B cell (primary cell): Measurements from ENCODE around the gene AWAT1. TPM values are rescaled to one million over a fixed set of nuclear protein-coding genes. Genes with fewer than 3 reads are reported as not detected.

Experiments
- ATAC-seq: fragments of 200-7000 bp; cut with Tn5 transposase; one replicate; pipeline ENCODE4 v1.10.0; 2021; ENCODE audit warnings: low read depth, mild to moderate bottlenecking, moderate number of reproducible peaks, moderate library complexity
- CTCF ChIA-PET: fragments of 350-600 bp; sonication (Branson Sonifier 250); formaldehyde crosslinking; loops from one replicate; lab custom pipeline; 2021; ENCODE audit warnings: antibody characterized with exemption, inconsistent platforms; lab: Charles Lee
- POLR2A ChIA-PET: fragments of 350-600 bp; sonication (Branson Sonifier 250); formaldehyde crosslinking; loops from one replicate; lab custom pipeline; 2021; ENCODE audit warnings: antibody characterized with exemption; lab: Charles Lee
- DNase-seq: peaks from one replicate; pipeline ENCODE4 v3.0.0; 2013
- H2AFZ ChIP-seq: 2 replicates; pipeline ENCODE4 v1.6.1; 2012; ENCODE audit warnings: mild to moderate bottlenecking, low read depth, low read length; ENCODE audit not compliant: insufficient read depth, poor library complexity, severe bottlenecking
- H3K27ac ChIP-seq, 2 donors: 1 replicate in 1 of 2; 2 replicates in 1 of 2; pipeline ENCODE4 v1.5.1; 2012 to 2013; ENCODE audit warnings: low read length in 2 of 2, mild to moderate bottlenecking in 2 of 2, moderate library complexity in 1 of 2
- H3K27me3 ChIP-seq, 4 experiments: fragments of 200-600 bp in 1 of 4; sonication (generic) in 1 of 4; replicated peaks in 1 of 4; 1 replicate in 2 of 4; 2 replicates in 2 of 4; pipeline versions ENCODE4 v1.6.1 to v1.7.0; 2013 to 2016; ENCODE audit warnings: low read length in 3 of 4, mild to moderate bottlenecking in 2 of 4, mixed read lengths in 1 of 4, moderate library complexity in 1 of 4; ENCODE audit not compliant: insufficient read depth in 4 of 4, control insufficient read depth in 3 of 4; ENCODE audit errors: control extremely low read depth in 1 of 4
- H3K36me3 ChIP-seq, 2 experiments: replicated peaks in 1 of 2; 1 replicate in 1 of 2; 2 replicates in 1 of 2; pipeline versions ENCODE4 v1.6.1 to v1.7.1; 2013; ENCODE audit warnings: low read length in 1 of 2; ENCODE audit not compliant: insufficient read depth in 2 of 2, control insufficient read depth in 1 of 2; ENCODE audit errors: control extremely low read depth in 1 of 2, extremely low read depth in 1 of 2
- H3K4me1 ChIP-seq, 2 donors: fragments of 200-600 bp in 1 of 2; sonication (generic) in 1 of 2; 1 replicate in 1 of 2; 2 replicates in 1 of 2; pipeline versions ENCODE4 v1.5.1 to v1.6.1; 2013 to 2017; ENCODE audit warnings: low read length in 2 of 2; ENCODE audit not compliant: control insufficient read depth in 2 of 2, insufficient read depth in 2 of 2
- H3K4me2 ChIP-seq: replicated peaks from 2 replicates; pipeline ENCODE3; 2012; ENCODE audit warnings: mild to moderate bottlenecking, low read depth, low read length; ENCODE audit not compliant: poor library complexity, severe bottlenecking
- H3K4me3 ChIP-seq, 5 experiments: fragments of 200-600 bp in 1 of 5; sonication (generic) in 1 of 5; 1 replicate in 3 of 5; 2 replicates in 2 of 5; pipeline versions ENCODE4 v1.5.1 to v1.7.0; 2011 to 2016; ENCODE audit warnings: low read length in 4 of 5, mild to moderate bottlenecking in 4 of 5, low read depth in 2 of 5, control low read depth in 1 of 5, moderate library complexity in 1 of 5; ENCODE audit not compliant: insufficient read depth in 1 of 5; ENCODE audit errors: control extremely low read depth in 1 of 5, extremely low read depth in 1 of 5
- H3K79me2 ChIP-seq: fragments of 200-600 bp; sonication (generic); one replicate; pipeline ENCODE4 v1.6.0; 2016; ENCODE audit warnings: low read length; ENCODE audit not compliant: control insufficient read depth, insufficient read depth
- H3K9ac ChIP-seq: fragments of 200-600 bp; sonication (generic); 2 replicates; pipeline ENCODE4 v1.6.1; 2017; ENCODE audit warnings: mild to moderate bottlenecking, low read length, moderate library complexity
- H3K9me3 ChIP-seq, 3 donors: one replicate each; pipeline versions ENCODE4 v1.6.1 to v1.7.1; 2013; ENCODE audit warnings: low read length in 2 of 3; ENCODE audit not compliant: control insufficient read depth in 2 of 3, insufficient read depth in 1 of 3; ENCODE audit errors: control extremely low read depth in 1 of 3
- H4K20me1 ChIP-seq: 2 replicates; pipeline ENCODE4 v1.6.0; 2012; ENCODE audit warnings: mild to moderate bottlenecking, low read length; ENCODE audit not compliant: insufficient read depth, control insufficient read depth, poor library complexity, severe bottlenecking
- H3K27ac Mint-ChIP-seq: one replicate; pipeline ENCODE4 v1.8.0; 2021; ENCODE audit warnings: mixed read lengths
- H3K27me3 Mint-ChIP-seq: one replicate; pipeline ENCODE4 v1.8.0; 2021; ENCODE audit warnings: mixed read lengths
- H3K4me1 Mint-ChIP-seq: one replicate; pipeline ENCODE4 v1.8.0; 2021; ENCODE audit warnings: mixed read lengths
- H3K4me3 Mint-ChIP-seq: one replicate; pipeline ENCODE4 v1.8.0; 2021; ENCODE audit warnings: mixed read lengths
- H3K9me3 Mint-ChIP-seq: one replicate; pipeline ENCODE4 v1.8.0; 2022; ENCODE audit warnings: mixed read lengths; ENCODE audit not compliant: insufficient read depth
- CTCF ChIP-seq: fragments of 200-600 bp; IDR thresholded peaks from one replicate; pipeline ENCODE4 v1.8.0; 2022; ENCODE audit warnings: antibody characterized with exemption, mild to moderate bottlenecking
- EZH2 ChIP-seq: IDR thresholded peaks from 2 replicates; pipeline ENCODE4 v1.6.1; 2012; ENCODE audit warnings: borderline replicate concordance, low read depth, mild to moderate bottlenecking, moderate library complexity, low read length; ENCODE audit not compliant: insufficient read depth, poor library complexity, severe bottlenecking
- WGBS: methylation state at CpG from one replicate; pipeline ENCODE4 v1.1.5; 2013; ENCODE audit warnings: missing lambda C conversion rate; ENCODE audit not compliant: insufficient coverage; 5-methylcytosine and 5-hydroxymethylcytosine counted together
- intact Hi-C: fragments of 100-400 bp; cut with micrococcal nuclease; formaldehyde crosslinking; loops from one replicate; pipeline ENCODE4 v1.10.0; 2022
- polyA plus RNA-seq: library from polyadenylated mRNA; depleted of rRNA; stranded (reverse); fragments of >200 nt; gene quantifications from 2 replicates; pipeline ENCODE4 v1.2.3, GENCODE V29; 2012
- total RNA-seq, 2 donors: library from RNA; stranded (reverse); fragments of 120-200 nt in 1 of 2; gene quantifications; 1 replicate in 1 of 2; 2 replicates in 1 of 2; pipeline versions ENCODE4 v1.2.3 to v1.2.4, GENCODE V29; 2013 to 2022

The AWAT1 gene
- total and polyA plus RNA-seq, 2 donors (not counting 1 experiment from before 2014, with no cell fraction given): not detected

GRCh38 chrX:70244881-70245280 lies 10.4 kb downstream of the AWAT1 start:
- intact Hi-C loops: no loop called here
- no peaks in the 10 kb centered on the region for H3K9me3 ChIP-seq
- H3K4me1 ChIP-seq: no peaks in the 10 kb centered on the region
- DNase-seq: no peak
- H3K4me3 ChIP-seq: no peak overlapping the region
- H4K20me1 ChIP-seq: no peaks in the 10 kb centered on the region
- H3K27ac ChIP-seq: no peak overlapping the region
- H3K9ac ChIP-seq: no peak overlapping the region
- no peak overlapping the region for H2AFZ ChIP-seq
- ChIA-PET POLR2A (no interaction called here), CTCF (no interaction called here)
- no peak for ATAC-seq
- Mint-ChIP-seq H3K4me1 (no peaks in the 10 kb centered on the region), H3K9me3 (no peaks in the 10 kb centered on the region), H3K4me3 (no peak overlapping the region), H3K27me3 (no peaks in the 10 kb centered on the region), H3K27ac (no peak overlapping the region)
- TF ChIP-seq CTCF (no peak), EZH2 (no peak)
- no peaks in the 10 kb centered on the region for H3K79me2 ChIP-seq
- WGBS: no CpG with 5 or more reads among the region's 6 CpGs
- H3K36me3 ChIP-seq: no peaks in the 10 kb centered on the region
- H3K4me2 ChIP-seq: no peak overlapping the region
- no peaks in the 10 kb centered on the region for H3K27me3 ChIP-seq

- TF ChIP-seq CTCF (no peak), EZH2 (no peak)
- Mint-ChIP-seq H3K27me3 (no peaks in the 10 kb centered on the region), H3K9me3 (no peaks in the 10 kb centered on the region), H3K4me1 (no peaks in the 10 kb centered on the region), H3K4me3 (no peak overlapping the region), H3K27ac (no peak overlapping the region)
- H3K4me3 ChIP-seq: no peak overlapping the region
- no peak overlapping the region for H3K4me2 ChIP-seq
- H3K27ac ChIP-seq: no peak overlapping the region
- ChIA-PET POLR2A (no interaction called here), CTCF (no interaction called here)
- no peaks in the 10 kb centered on the region for H3K4me1 ChIP-seq
- no peaks in the 10 kb centered on the region for H3K79me2 ChIP-seq
- no peaks in the 10 kb centered on the region for H4K20me1 ChIP-seq
- WGBS: no CpG with 5 or more reads among the region's 2 CpGs
- no peak overlapping the region for H3K9ac ChIP-seq
- ATAC-seq (no peak), DNase-seq (no peak)
- H3K9me3 ChIP-seq: no peaks in the 10 kb centered on the region
- no peaks in the 10 kb centered on the region for H3K27me3 ChIP-seq
- intact Hi-C loops: no loop called here
- no peaks in the 10 kb centered on the region for H3K36me3 ChIP-seq
- no peak overlapping the region for H2AFZ ChIP-seq
Measured at GRCh38 chrX:70247252-70247651, 12.8 kb downstream of the AWAT1 start.
